ENCODE results near the gene RALGPS1.

DNA sequence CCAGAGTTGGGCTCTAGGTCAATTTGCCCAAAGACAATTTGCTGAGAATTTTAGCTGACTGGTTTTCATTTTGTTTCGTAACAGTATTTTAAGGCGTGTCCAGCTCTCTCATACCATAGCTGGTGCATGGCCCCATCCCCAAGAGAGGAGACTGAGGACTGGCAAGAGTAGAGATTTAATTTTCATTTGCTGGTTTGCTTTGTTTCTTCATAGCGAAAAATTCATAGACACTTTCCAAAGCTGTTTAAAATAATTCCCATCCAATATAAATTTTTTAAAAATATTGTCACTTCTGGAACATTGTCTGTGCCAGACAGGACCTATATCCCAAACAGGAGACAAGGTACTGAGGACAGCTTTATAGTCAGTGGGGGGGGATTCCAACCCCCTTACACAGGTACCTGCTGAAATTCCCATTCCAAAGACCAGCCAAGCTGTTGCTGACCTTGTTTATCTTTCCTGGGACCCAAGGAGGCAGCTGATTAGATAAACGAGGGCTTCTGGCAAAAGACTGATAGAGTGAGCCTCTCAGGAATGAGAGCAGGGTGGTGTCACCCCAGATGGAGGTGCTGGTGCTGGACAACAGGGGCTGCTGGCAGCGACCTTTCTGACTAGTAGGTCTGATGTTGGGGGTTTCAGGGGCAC, 214.6 kb downstream of the RALGPS1 start:
- no peak for TF ChIP-seq RXRA (CRISPR knock-in tag; IDR thresholded peaks at IDR 0.05)
- TF ChIP-seq, protein P1, sequence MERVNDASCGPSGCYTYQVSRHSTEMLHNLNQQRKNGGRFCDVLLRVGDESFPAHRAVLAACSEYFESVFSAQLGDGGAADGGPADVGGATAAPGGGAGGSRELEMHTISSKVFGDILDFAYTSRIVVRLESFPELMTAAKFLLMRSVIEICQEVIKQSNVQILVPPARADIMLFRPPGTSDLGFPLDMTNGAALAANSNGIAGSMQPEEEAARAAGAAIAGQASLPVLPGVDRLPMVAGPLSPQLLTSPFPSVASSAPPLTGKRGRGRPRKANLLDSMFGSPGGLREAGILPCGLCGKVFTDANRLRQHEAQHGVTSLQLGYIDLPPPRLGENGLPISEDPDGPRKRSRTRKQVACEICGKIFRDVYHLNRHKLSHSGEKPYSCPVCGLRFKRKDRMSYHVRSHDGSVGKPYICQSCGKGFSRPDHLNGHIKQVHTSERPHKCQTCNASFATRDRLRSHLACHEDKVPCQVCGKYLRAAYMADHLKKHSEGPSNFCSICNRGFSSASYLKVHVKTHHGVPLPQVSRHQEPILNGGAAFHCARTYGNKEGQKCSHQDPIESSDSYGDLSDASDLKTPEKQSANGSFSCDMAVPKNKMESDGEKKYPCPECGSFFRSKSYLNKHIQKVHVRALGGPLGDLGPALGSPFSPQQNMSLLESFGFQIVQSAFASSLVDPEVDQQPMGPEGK (CRISPR knock-in tag; IDR thresholded peaks at IDR 0.05), result no peak
- TF ChIP-seq BRCA1 (CRISPR knock-in tag; IDR thresholded peaks at IDR 0.05), result no peak
- TF ChIP-seq, protein P2, sequence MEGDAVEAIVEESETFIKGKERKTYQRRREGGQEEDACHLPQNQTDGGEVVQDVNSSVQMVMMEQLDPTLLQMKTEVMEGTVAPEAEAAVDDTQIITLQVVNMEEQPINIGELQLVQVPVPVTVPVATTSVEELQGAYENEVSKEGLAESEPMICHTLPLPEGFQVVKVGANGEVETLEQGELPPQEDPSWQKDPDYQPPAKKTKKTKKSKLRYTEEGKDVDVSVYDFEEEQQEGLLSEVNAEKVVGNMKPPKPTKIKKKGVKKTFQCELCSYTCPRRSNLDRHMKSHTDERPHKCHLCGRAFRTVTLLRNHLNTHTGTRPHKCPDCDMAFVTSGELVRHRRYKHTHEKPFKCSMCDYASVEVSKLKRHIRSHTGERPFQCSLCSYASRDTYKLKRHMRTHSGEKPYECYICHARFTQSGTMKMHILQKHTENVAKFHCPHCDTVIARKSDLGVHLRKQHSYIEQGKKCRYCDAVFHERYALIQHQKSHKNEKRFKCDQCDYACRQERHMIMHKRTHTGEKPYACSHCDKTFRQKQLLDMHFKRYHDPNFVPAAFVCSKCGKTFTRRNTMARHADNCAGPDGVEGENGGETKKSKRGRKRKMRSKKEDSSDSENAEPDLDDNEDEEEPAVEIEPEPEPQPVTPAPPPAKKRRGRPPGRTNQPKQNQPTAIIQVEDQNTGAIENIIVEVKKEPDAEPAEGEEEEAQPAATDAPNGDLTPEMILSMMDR (CRISPR knock-in tag; IDR thresholded peaks at IDR 0.05), result no peak
- no peak for TF ChIP-seq KAT7 (CRISPR knock-in tag; IDR thresholded peaks at IDR 0.05; ENCODE audit: borderline replicate concordance)
- TF ChIP-seq ZNF660 (CRISPR knock-in tag; IDR thresholded peaks at IDR 0.05; ENCODE audit: borderline replicate concordance, low read depth), result no peak

Data from HepG2 (cell line).